ENCODE results near the gene BDH1. TPM values are rescaled to one million over a fixed set of nuclear protein-coding genes. Genes with fewer than 3 reads are reported as not detected.

Gene BDH1
- total and polyA plus RNA-seq, 2 of the 13 experiments (the other 11 are each of a cell fraction or from before 2014, with no cell fraction given): 21.2 to 71.9 TPM

DNA sequence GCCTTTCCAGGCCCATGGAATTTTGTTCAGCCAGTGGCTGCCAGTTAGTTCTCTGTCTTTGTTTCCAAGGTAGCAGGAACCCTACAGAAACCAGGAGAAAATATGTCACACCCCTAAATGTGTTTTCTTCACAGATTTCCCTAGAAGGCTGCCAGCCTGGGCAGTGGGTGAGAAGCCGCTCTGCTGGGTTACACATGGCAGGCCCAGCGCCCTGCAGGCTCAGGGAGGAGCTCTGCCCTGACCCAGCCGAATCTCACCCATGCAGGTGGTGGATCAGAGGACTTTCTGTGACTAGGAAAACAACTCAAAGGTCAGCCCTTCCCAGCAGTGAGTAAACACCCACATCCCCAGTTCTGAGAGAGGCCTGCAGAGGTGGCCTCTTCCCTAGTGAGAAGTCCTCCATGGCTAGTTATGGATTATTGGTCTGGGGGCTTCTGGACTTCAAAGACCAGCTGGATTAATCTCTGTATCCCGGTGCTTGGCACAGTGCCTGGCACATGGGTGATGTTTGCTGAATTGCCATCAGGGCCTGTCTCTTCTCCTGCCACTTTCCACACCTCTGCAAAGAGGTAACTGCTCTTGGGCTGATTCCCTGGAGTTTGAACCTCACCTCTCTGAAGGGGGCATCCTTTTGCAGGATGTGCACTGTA, 34.7 kb upstream of the BDH1 start (continued):
- TF ChIP-seq ZNF850 (CRISPR knock-in tag; conservative IDR thresholded peaks at IDR 0.05) (no peak), EHMT2 (IDR thresholded peaks at IDR 0.05; ENCODE audit: borderline replicate concordance, low read depth, low read length) (peak; percentile 78; the same call in 1 of the 2 replicates), ZSCAN31 (CRISPR knock-in tag; IDR thresholded peaks at IDR 0.05; ENCODE audit: low read depth) (no peak; the same call in 1 of the 2 replicates), ZNF160 (CRISPR knock-in tag; IDR thresholded peaks at IDR 0.05) (peak; percentile 37; the same call in 1 of the 2 replicates), RFX1 (IDR thresholded peaks at IDR 0.05) (no peak), NAIF1 (CRISPR knock-in tag; IDR thresholded peaks at IDR 0.05; ENCODE audit: borderline replicate concordance) (no peak), ZNF256 (CRISPR knock-in tag; conservative IDR thresholded peaks at IDR 0.05) (peak; percentile 21; the same call in 1 of the 2 replicates), ATAD3A (CRISPR knock-in tag; IDR thresholded peaks at IDR 0.05) (no peak), RAD21 (CRISPR knock-in tag; IDR thresholded peaks at IDR 0.05) (peak; percentile 59; the same call in 1 of the 2 replicates), ZKSCAN8 (CRISPR knock-in tag; IDR thresholded peaks at IDR 0.05; ENCODE audit: borderline replicate concordance) (no peak), JDP2 (CRISPR knock-in tag; IDR thresholded peaks at IDR 0.05; ENCODE audit: borderline replicate concordance) (no peak), HNRNPUL1 (IDR thresholded peaks at IDR 0.05; ENCODE audit: low read depth, low read length) (no peak), ZNF326 (CRISPR knock-in tag; IDR thresholded peaks at IDR 0.05; ENCODE audit: borderline replicate concordance) (no peak), NR3C1 (CRISPR knock-in tag; IDR thresholded peaks at IDR 0.05) (no peak), ZNF180 (CRISPR knock-in tag; IDR thresholded peaks at IDR 0.05; ENCODE audit: borderline replicate concordance, low read depth) (no peak), ZMAT3 (CRISPR knock-in tag; conservative IDR thresholded peaks at IDR 0.05) (peak; percentile 80; the same call in 1 of the 2 replicates), ASH2L (IDR thresholded peaks at IDR 0.05; ENCODE audit: insufficient read length, low read depth, low read length) (peak; percentile 97), ZNF564 (CRISPR knock-in tag; IDR thresholded peaks at IDR 0.05) (no peak; the same call in 1 of the 2 replicates), ZNF333 (CRISPR knock-in tag; IDR thresholded peaks at IDR 0.05; ENCODE audit: borderline replicate concordance) (0 out of 2 replicates have a peak, but pooled peaks have one; percentile 26)
- TF ChIP-seq, protein P1, sequence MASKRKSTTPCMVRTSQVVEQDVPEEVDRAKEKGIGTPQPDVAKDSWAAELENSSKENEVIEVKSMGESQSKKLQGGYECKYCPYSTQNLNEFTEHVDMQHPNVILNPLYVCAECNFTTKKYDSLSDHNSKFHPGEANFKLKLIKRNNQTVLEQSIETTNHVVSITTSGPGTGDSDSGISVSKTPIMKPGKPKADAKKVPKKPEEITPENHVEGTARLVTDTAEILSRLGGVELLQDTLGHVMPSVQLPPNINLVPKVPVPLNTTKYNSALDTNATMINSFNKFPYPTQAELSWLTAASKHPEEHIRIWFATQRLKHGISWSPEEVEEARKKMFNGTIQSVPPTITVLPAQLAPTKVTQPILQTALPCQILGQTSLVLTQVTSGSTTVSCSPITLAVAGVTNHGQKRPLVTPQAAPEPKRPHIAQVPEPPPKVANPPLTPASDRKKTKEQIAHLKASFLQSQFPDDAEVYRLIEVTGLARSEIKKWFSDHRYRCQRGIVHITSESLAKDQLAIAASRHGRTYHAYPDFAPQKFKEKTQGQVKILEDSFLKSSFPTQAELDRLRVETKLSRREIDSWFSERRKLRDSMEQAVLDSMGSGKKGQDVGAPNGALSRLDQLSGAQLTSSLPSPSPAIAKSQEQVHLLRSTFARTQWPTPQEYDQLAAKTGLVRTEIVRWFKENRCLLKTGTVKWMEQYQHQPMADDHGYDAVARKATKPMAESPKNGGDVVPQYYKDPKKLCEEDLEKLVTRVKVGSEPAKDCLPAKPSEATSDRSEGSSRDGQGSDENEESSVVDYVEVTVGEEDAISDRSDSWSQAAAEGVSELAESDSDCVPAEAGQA (IDR thresholded peaks at IDR 0.05; ENCODE audit: low read depth): no peak
- TF ChIP-seq, protein P1 (CRISPR knock-in tag; IDR thresholded peaks at IDR 0.05; ENCODE audit: borderline replicate concordance): peak; percentile 48; the same call in 1 of the 2 replicates
- TF ChIP-seq, protein P2, sequence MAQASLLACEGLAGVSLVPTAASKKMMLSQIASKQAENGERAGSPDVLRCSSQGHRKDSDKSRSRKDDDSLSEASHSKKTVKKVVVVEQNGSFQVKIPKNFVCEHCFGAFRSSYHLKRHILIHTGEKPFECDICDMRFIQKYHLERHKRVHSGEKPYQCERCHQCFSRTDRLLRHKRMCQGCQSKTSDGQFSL (CRISPR knock-in tag; IDR thresholded peaks at IDR 0.05): no peak
- TF ChIP-seq, protein P3, sequence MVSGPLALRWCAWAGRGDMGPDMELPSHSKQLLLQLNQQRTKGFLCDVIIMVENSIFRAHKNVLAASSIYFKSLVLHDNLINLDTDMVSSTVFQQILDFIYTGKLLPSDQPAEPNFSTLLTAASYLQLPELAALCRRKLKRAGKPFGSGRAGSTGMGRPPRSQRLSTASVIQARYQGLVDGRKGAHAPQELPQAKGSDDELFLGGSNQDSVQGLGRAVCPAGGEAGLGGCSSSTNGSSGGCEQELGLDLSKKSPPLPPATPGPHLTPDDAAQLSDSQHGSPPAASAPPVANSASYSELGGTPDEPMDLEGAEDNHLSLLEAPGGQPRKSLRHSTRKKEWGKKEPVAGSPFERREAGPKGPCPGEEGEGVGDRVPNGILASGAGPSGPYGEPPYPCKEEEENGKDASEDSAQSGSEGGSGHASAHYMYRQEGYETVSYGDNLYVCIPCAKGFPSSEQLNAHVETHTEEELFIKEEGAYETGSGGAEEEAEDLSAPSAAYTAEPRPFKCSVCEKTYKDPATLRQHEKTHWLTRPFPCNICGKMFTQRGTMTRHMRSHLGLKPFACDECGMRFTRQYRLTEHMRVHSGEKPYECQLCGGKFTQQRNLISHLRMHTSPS (CRISPR knock-in tag; IDR thresholded peaks at IDR 0.05; ENCODE audit: low read depth): peak; percentile 99
